CD1c-positive myeloid dendritic cell (primary cell): ENCODE results near the gene GUF1.

Source experiments
- DNase-seq: peaks from one replicate; pipeline ENCODE4 v3.0.0-alpha.2; 2016; ENCODE audit errors: extremely low spot score

GUF1 gene, protein sequence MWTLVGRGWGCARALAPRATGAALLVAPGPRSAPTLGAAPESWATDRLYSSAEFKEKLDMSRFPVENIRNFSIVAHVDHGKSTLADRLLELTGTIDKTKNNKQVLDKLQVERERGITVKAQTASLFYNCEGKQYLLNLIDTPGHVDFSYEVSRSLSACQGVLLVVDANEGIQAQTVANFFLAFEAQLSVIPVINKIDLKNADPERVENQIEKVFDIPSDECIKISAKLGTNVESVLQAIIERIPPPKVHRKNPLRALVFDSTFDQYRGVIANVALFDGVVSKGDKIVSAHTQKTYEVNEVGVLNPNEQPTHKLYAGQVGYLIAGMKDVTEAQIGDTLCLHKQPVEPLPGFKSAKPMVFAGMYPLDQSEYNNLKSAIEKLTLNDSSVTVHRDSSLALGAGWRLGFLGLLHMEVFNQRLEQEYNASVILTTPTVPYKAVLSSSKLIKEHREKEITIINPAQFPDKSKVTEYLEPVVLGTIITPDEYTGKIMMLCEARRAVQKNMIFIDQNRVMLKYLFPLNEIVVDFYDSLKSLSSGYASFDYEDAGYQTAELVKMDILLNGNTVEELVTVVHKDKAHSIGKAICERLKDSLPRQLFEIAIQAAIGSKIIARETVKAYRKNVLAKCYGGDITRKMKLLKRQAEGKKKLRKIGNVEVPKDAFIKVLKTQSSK

DNA sequence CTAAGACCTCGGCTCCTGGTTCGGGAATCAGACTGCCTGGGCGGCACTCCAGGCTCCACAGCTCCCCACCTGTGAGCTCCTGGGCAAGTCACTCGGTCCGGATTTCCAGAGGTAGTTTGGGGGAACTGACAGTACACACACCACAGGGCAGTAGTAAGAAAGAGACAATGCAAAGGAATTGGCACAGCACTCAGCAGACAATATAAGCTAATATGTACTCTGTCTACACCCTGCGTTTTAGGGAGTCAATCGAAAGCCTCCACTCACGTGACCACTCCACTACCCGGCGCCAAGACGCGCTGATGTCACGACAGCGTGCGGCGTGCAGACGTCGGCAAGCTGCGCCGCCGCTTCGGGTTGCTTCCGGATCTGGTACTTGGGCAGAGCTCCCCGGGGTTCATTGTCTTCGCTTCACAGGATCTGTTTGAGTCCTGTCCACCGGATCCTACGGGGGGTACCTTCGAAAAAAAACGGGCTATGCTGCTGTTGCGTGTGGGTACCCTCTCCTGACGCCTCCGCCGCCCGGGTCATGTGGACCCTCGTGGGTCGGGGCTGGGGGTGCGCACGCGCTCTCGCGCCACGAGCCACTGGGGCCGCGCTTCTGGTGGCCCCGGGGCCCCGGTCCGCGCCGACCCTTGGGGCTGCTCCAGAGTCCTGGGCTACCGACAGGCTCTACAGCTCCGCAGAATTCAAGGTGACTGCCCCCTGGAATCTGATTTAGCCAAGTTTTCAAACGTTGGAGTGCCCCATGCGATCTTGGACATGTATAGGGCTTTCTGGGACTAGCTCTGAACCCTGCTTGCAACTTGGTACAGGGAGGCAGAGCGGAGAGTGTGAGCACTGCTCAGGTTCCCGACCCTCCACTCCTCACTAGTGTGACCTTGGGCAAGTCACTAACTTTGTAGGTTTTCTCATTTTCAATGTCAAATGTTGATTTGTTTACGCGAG lies at the start of gene GUF1:
Gene GUF1, plus strand, starts transcription at position 327 of the 948 bp plus-strand sequence. Its CDS starts 203 bp downstream, at position 530.
- DNase-seq, result peak; percentile 94

DNA sequence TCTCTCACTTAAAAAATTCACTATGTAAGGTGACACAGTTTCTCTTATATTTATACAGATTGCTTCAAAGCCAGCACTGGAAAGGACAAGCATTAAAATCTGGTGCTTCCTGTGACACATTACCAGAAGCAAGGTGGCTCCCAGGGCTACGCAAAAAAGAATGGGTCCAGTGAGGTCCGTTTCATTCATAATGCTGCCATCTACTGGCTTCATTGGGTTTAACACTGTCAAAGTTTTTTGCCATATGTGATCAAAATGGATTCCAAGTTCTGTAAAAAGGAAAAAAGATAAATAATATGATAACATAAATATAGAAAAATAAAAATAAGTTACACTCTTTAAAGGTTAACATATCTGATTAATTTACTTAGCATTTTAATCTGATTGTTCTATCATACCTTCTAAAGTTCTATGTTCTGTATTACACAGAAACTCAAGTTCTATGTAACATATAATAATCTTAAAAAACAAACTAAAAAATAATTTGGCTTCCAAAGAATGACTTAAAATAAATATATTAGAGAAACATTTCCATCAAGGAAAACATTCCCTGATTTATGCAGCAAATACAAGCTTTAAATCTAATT lies 48.8 kb upstream of the GUF1 start:
- DNase-seq, result peak; percentile 57

DNA sequence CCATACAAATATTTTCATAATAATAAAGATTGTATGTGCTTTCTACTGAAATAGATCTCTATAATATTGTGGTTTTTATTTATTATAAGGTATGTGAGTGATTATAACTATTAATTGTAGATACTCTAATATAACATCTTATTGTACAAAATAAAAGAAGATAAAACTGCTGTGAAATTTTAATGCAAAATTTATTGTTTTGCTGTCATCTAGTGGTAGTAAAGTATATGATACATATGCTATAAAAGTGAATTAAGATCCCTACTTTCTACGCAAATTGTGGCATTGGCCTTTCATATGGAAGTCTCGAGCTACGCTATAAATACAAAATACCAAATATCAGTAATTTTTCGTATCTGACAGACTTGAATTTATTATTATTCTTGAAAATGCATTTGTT lies 46.1 kb upstream of the GUF1 start:
- no peak for DNase-seq

DNA sequence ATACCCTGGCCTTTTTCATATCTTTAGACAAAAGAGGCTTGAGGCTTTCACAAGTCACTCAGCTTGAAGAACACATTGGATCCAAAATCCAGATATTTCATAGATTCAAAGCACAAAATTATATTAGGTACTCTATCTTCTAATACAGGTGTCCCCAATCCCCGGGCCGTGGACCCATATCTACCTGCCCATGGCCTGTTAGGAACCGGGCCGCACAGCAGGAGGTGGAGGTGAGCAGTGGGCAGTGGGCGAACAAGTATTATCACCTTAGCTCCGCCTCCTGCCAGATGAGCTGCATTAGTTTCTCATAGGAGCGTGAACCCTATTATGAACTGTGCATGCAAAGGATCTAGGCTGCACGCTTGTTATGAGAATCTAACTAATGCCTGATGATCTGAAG lies 45.5 kb upstream of the GUF1 start:
- DNase-seq, result no peak

DNA sequence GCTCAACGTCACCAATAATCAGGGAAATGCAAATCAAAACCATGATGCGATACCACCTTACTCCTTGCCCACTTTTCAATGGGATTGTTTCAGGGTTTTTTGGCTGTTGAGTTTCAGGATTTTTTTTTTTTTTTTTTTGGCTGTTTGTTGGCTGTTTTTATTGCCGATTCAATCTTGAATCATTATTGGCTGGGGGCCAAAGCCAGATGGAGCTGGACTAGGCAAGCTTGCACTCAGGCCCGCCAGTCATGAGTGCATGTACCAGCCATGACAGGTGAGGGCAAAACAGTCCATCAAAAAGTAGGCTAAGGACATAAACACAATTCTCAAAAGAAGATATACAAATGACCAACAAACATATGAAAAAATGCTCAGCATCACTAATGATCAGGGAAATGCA lies 40.1 kb upstream of the GUF1 start:
- no peak for DNase-seq

DNA sequence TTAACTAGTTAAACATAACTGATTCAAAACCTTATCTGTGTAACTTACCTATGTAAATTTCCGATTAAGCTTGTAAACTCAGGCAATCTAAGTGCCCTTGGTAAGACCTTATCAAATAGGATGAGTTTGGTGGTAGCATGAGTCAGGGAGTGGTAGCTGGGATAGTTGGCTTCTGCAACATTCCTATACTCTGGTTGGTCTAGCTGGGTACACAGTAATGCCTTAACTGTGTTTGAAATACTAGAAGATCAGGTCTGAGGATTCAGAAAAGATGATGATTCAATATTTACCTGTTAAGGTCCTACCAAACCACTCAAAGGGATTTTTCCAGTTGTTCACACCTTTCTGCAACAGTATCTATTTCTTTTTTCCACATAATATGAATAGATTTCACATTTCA lies 32.1 kb upstream of the GUF1 start:
- DNase-seq, result no peak

DNA sequence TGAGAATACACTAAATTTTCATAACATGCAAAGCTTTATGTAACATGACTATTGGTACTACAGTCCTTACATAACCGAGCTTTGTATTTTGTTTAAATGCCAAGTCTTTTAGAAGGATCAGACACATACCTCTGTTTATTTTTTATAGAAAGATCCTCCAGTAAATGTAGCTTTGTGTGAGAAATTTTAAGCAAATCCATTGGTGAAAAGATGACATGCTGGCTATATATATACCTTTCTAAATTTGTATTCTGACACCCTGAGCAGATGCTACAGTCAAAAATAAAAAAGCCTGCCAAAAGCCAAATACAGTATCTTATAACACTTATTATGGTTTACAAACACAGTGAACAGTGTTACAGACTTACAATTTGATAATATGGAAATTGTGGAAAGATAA lies 26.8 kb upstream of the GUF1 start, which contains the start of gene YIPF7:
Gene YIPF7, minus strand, starts transcription at position 201 of the 400 bp plus-strand sequence. CDS start 1,525 bp downstream, outside the sequence.
- DNase-seq, result no peak

DNA sequence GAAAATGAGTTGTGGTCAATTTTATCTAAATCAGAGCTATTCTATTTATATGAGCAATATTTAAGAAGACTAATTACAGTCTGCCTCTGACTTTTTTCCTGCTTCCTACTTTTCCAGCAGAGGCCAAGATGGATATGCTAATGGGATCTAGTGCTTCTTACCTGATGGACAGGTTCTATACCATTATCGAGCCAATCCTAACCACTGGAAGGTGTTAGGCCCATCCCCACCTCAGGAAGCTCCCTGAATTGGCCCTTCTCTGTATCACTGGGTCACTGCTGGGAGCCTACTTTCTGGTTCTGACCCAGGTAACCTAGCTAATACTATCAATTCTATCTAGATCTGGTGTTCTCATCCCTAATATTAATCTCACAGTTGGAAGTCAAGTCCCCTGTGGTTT lies 26.2 kb upstream of the GUF1 start:
- no peak for DNase-seq

DNA sequence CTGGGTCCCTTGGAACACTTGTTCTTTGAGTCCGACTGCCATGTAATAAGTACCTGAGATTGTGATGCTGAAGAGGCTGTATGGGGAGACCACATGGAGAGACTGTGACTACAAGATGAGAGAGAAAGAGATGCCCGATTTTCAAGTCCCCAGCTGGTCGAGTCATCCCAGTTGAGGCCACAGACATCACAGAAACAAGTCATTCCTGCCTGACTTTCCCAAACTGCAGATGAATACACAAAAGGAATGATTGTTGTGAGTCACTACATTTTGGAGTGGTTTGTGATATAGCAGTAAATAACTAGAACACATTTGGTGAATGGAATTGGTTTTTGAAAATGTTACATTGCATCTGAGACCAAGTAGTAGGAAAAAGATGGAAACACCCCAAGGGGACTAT lies 17.8 kb upstream of the GUF1 start:
- DNase-seq, result no peak

DNA sequence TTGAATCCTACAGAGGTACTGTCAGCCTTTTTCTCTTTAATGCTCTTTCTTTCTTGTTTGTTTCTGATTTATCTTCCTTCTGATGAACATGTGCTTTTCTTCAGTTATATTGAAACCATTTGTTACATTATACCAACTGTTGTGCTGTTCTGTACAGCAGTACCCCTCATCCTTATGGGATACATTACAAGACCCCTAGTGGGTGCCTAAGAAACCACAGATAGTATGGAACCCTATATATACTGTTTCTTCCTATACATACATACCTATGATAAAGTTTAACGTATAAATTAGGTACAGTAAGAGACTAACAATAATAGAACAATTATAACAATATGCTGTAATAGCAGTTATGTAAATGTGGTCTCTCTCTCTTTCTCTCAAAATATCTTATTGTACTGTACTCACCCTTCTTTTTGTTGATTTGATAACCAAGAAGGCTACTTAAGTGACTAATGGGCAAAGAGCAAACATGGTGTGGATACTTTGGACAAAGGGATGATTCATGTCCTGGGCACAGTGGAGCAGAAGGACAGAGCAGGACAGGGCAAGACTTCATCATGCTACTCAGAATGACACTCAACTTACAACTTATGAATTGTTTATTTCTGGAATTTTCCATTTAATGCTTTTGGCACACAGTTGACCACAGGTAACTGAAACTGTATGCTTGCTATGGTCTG lies 16.1 kb upstream of the GUF1 start:
- DNase-seq, result no peak

DNA sequence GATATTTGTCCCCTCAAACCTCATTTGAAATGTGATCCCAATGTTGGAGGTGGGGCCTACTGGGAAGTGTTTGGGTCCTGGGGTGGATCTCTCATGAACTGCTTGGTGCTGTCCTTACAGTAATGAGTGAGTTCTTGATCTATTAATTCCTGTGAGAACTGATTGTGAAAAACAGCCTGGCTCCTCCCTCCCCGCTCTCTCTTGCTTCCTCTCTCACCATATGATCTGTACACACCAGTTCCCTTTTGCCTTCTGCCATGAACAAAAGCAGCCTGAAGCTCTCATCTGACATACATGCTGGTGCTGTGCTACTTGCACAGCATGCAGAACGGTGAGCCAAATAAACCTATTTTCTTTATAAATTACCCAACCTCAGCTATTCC lies 15.6 kb upstream of the GUF1 start:
- peak; percentile 18 for DNase-seq

DNA sequence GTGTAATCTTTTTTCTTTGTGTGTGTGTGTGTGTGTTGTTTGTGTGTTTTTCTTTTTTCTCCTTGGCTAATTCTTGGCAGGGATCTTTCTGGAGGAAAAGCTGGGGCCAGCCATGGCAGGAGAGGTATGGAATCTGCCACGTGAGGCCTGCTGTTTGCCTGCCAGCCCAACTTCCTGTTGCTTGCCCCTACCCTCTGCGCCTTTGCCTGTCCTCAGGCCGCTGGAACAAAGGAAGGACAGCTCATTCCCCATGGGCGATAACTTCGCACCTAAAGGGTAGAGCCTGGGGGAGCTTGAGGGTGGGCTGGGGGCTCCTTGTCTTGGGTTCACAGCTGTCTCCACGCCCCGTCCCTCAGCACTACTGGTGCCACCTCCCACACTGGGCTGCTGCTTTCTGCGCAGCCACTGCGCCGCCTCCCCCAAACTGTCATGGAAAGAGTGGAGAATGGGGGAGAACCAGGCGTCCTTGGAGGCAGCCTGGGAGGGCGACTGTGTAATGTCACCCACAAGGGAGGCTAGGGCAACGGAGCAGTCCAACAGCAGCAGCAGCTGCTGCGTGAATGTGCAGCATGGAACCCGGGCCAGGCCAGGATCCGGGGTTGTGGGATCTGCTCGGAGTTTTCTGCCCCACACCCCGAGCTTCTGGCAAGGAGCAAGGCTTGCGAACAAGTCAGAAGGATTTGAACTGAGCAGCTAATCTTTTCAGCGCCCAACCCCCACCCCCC lies 14.5 kb upstream of the GUF1 start:
- no peak for DNase-seq

DNA sequence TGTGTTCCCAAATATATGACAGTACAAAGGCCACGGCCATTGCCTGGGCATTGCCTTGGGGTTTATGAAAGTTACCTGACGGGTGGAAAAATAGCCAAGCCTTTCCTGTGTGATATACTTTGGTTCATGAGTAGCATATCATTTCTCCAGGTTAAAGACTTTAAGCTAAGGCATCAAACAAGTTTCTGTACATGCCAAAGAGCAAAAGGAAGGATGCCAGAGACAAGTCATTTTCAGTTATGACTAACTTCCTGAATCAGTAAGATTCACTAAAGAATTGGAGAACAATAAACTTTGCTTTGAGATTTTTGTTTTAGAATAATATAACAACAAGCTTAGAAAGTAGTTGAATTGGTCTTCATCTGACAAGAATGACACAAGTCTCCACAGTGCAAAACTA lies 9.7 kb upstream of the GUF1 start:
- no peak for DNase-seq

DNA sequence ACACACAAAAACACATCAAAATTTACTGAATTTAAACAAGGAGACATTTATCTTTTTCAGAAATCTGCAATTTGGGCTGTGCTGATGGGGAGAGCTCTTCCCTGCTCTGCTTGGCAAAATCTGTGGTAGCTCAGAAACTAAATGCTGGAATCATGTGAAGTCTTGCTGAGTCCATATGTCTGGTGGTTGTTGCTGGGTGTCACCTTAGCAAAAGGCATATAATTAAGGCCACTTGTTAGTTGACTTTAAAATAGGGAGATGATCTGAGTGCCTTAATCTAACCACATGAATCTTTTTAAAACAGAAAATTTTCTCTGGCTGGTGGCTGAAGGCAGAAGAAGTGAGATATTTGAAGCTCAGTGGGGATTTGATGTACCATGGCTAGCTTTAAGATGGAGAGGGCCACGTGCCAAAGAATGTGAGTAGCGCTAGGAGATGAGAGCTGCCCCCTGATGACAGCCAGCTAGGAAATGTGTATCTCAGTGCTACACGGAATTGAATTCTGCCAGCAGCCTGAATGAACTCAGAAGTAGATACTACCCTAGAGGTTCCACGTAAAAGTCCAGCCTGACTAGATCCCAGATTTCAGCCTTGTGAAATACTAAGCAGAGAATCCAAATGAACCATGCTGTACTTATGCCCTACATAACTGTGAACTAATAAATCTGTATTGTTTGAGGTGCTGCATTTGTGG lies 7.6 kb upstream of the GUF1 start:
- no peak for DNase-seq

DNA sequence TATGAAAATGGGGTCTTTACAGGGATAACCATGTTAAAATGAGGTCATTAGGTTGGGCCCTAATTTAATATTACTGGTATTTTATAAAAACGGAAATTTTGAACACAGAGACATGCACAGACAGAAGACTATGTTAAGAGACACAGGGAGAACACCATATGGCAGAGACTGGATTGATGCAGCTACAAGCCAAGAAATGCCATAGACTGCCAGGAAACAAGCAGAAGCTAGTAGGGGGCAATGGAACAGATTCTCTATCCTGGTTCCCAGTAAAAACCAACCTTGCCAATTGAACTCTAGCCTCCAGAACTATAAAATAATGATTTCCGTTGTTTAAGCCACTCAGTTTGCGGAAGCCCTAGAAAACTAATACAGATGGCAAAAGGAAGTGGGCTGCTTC lies 6.6 kb upstream of the GUF1 start:
- DNase-seq, result no peak

DNA sequence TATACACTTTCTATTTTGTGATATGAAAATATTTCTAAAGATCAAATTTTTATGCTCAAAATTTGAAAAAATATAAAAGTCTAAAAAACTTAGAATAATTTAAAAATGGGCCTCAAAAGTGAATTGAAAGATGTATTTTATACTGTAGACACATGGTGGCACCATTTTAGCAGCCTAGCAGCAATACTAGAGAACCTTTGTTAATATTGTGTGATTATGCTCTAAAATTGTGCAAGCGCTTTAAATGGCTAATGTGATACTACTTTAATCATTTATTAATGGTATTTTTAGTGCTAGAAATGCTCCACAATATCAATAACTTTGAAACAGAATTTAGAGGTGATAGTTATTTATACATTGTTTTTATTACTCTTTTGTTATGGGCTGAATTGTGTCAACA lies 3.7 kb upstream of the GUF1 start:
- DNase-seq, result no peak

DNA sequence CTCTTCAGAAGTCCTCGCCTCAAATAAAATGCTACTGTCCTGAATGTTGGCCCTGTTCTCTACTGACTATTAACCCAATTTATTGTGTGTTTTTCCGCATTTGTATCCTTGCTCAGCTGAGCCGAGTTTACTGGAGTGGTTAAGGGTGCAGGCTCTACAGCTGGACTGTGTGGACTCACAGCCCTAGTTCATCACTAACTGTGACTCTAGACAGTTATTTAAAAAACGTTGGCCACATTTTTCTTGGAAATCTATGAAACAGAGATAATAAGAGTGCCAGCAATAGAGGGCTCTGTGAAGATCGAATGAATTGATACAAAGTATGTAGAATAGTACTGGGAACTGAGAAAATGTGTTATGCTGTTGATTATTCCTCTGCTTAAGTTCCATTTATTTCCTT lies 2.9 kb upstream of the GUF1 start:
- DNase-seq, result no peak

DNA sequence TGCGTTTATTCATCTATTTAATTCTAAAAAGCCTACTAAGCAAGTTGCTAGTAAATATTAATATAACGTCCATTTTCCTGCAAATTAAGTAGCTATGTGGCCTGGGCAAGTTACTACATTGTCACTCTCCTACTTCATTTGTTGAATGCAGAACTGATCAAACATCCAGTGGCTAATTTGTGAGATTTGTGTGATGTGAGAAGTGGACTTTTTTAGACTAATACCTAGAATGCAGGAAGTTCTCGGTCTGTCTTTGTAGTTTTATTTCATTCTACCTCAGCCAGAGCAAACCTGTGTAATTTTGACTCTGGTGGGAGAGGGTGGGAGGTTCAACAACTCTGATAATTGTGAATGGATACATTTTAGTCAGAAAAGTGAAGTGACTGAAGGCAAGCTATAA lies 840 bp downstream of the GUF1 start:
- peak; percentile 34 for DNase-seq

DNA sequence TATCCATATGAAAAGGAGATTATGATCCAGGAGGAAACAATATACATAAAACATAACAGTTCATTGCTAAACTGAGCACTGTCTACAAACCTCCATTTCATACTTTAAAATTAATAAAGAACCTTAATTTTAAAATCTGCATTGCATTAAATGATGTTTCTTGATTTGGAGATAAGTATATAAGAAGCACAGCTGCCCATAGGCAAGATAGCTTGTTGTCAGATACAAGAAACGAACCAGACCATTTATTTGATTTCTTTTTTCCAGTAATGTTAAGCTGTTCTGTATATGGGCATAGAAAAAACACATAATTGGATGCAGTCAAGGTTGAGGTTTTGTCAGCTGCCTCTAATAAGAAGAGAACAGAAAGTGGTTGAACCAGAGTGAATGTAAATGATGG lies 6.4 kb downstream of the GUF1 start:
- DNase-seq, result no peak

DNA sequence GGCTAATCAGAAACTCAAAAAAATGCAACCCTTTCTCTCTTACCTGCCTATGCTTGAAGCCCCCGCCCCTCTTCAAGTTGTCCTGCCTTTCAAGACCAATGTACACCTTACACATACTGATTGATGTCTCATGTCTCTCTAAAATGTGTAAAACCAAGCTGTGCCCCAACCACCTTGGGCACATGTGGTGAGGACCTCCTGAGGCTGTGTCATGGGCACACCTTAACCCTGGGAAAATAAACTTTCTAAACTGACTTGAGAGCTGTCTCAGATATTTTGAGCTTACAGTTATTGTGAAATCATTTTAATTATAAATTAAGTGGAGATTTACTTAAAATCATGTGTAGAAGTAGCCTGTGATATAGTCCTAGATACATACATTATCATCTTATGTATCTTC lies 22.2 kb downstream of the GUF1 start:
- DNase-seq, result no peak
